ENCODE results near the gene TCF7L1.

DNA sequence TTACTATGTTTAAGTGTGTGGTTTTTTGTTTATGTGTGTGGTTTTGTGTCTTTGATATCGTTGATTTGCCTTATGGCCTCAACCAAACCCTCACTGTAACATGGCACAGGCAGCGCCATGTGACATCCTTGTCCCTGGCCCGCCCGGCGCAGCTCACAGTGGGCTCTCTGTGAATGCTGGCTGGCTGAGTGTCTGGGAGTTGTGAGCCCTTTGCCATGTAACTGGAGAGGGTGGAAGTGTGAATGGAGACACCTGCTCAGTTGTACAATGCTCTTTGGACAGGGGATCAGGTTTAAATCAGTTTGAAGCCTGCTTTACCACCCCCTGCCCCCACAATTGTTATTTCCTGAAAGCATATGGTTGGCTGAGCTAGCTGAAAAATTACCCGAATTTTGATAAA lies 41.8 kb downstream of the TCF7L1 start:
- TF ChIP-seq CTCF (optimal IDR thresholded peaks at IDR 0.05 in 1 of 3, IDR thresholded peaks at IDR 0.05 in 1 of 3, conservative IDR thresholded peaks at IDR 0.05 in 1 of 3; ENCODE audit: extremely low read depth in 1 of 3, insufficient read depth in 2 of 3, low read length in 3 of 3) (no peak), EZH2 (IDR thresholded peaks at IDR 0.05; ENCODE audit: low read length) (no peak)

Measured in keratinocyte (primary cell).